MM.1S (cell line): Measurements from ENCODE around the gene TMTC1.

Experiments
- CTCF ChIP-seq: fragments of 300-600 bp; sonication (generic); IDR thresholded peaks from 2 replicates; pipeline ENCODE4 v1.5.1; 2016; ENCODE audit warnings: antibody characterized with exemption, low read length, mixed read lengths
- EZH2 ChIP-seq: fragments of 300-600 bp; sonication (generic); optimal IDR thresholded peaks from 2 replicates; pipeline ENCODE3; 2017; ENCODE audit warnings: low read depth, mild to moderate bottlenecking, antibody characterized with exemption, low read length, mixed read lengths

GRCh38 chr12:29561664-29562071, 222.1 kb downstream of the TMTC1 start:
- TF ChIP-seq CTCF (no peak), EZH2 (no peak)
